Renal pelvis (tissue), 4 donors: ENCODE data around the gene TAOK1. TPM values are rescaled to one million over a fixed set of nuclear protein-coding genes. Genes with fewer than 3 reads are reported as not detected.
A peak's percentile ranks its signal among the peaks of the same experiment; 100 is the strongest.

Source experiments
- DNase-seq: peaks from one replicate; pipeline ENCODE4 v3.0.0-alpha.2; 2013
- polyA plus RNA-seq, 3 donors: library from polyadenylated mRNA; unstranded; fragments of 120-200 nt; gene quantifications; one replicate each; pipeline ENCODE4 v1.2.1, GENCODE V29; 2013; ENCODE audit not compliant: insufficient read length in 3 of 3

The TAOK1 gene
- polyA plus RNA-seq, 3 donors: 44.0 to 51.2 (median 48.5) TPM

DNA sequence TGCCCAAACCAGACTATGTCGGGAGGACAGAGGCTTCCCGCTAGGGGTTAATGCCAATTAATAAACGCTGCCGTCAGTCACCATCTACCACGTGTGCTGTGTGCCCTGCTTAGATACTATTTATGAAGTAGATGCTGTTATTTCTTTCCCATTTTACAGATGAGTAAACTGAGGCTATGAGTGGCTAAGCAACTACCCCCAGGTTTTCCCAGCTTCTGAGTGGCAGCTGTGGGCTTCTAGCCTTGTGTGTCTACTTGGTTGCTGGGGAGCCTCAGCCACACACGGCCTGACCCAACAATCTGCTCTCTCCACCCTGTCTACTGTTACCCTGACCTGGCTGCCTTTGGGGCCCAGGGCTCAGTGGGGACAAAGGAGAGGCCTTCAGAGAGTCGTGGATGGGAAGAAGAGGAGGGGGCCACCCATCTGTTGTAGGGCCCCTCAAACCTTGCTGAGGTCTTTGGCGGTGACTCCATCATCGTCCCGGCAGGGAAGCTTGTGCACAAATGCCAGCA, 192.1 kb downstream of the TAOK1 start:
- no peak for DNase-seq

DNA sequence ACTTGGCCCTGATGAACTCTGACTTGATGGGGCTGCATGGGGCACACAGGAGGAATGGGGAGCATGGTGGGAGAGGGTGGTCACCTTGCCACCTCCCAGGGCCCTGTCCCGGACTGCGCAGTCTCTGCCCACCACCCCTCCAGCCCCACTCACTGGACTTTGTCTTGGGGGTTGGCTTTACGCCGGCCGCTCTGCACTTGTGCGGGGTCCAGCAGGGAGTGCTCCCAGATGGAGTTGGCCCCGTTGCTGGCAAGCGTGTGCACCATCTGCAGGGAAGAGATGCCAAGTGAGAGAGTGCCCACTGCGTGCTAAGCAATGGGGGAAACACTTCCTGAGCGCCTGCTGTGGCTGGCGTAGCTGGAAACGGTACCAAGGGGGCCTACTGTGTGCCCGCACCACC, 192.6 kb downstream of the TAOK1 start:
- no peak for DNase-seq

DNA sequence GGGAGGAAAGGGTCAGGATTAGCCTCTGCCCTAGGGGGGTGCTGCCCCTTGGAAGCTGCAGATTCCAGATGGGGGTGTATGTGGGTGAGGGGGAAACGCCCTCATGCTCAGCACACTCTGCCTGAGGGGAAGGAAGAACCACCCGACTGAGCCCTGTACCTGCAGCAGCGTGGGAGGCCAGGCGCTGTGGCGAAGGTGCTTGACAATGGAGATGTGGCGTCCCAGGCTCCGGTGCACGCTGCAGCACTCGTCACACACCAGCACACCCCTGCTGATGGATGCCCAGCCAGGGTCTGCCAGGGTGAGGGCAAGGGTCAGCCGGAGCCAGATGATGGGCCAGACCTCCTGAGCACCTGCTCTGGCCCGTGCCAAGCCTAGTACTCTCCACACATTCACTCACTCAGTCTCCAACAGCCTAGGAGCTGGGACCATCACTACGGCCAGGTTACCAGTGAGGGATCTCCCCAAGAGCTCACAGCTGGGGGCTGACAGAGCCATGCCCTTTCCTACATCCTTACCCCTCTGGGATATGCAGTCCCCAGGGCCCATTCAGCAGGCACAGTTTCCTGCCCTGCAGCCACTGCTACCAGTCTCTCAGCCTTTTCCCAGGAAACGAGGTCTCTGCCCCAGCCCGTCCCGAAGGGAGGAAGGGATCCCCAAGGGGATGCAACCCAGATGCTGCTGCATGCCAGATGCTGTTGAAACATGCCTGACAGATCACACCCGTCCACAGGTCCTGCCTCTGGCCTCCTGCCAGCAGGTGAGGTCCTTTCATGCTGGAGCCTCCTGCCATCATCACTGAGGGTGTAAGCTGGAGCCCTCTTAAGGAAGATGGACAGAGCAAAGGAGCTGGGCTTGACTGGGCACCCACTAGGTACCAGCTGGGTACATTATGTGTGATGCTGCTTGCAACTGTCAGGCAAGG, 193.4 kb downstream of the TAOK1 start:
- no peak for DNase-seq

DNA sequence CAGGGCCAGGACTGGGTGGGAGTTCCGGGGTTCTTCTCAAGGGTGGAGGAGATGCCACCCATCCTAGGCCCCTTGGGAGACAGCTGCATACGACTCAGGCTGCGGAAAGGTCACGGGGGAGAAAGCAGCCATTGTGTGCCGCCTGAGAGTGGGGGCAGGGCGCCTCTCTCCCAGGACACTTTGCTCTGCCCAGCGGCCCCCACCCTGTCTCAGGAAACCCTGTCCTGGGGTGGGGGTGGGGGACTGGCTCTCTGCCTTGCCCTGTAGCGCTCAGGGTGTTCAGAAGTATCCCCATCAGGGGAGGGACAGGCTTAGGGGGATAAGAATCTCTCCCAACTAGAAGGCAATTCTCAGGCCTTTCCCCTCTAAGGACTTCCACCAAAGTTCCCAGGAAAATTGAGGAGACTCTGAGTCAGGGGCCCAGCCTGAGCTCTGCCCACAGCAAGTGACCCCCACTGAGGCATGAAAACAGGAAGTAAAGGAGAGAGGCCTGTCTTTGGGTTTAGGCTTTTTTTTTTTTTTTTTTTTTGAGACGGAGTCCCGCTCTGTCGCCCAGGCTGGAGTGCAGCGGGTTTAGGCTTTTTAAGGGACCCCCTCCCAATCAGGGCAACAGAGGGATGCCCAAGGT, 194.4 kb downstream of the TAOK1 start:
- no peak for DNase-seq

GRCh38 chr17:29585080-29585751, 195.1 kb downstream of the TAOK1 start:
- no peak for DNase-seq

- DNase-seq: no peak
Observed at GRCh38 chr17:29586676-29587469, 196.7 kb downstream of the TAOK1 start.

DNA sequence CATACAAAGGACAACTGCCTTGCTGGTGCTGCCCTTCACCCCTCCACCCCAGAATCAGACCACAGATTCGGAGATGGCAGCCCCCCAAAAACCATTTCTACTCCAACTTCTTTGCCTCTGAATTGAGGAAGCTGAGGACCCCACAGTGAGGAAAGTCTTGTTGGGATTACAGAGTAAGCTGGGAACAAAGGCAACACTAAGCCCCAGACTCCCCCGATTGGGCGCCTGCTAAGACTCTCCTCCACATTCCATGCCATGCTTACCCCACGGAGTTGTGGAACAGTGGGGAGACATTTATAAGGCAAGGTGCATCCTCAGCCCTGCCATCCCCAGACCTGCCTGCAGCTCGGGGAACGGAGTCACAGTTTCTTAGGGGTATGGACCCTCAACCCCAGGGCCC, 197.4 kb downstream of the TAOK1 start:
- no peak for DNase-seq

- no peak for DNase-seq
Observed at GRCh38 chr17:29588017-29588561, 197.9 kb downstream of the TAOK1 start.

GRCh38 chr17:29588562-29589411, 198.6 kb downstream of the TAOK1 start:
- no peak for DNase-seq

GRCh38 chr17:29589524-29590410, 199.6 kb downstream of the TAOK1 start, which contains the start of gene GIT1:
Gene GIT1, minus strand, starts transcription at chr17:29589648. Its CDS starts 270 bp downstream, at chr17:29589378.
- peak; percentile 89 for DNase-seq

DNA sequence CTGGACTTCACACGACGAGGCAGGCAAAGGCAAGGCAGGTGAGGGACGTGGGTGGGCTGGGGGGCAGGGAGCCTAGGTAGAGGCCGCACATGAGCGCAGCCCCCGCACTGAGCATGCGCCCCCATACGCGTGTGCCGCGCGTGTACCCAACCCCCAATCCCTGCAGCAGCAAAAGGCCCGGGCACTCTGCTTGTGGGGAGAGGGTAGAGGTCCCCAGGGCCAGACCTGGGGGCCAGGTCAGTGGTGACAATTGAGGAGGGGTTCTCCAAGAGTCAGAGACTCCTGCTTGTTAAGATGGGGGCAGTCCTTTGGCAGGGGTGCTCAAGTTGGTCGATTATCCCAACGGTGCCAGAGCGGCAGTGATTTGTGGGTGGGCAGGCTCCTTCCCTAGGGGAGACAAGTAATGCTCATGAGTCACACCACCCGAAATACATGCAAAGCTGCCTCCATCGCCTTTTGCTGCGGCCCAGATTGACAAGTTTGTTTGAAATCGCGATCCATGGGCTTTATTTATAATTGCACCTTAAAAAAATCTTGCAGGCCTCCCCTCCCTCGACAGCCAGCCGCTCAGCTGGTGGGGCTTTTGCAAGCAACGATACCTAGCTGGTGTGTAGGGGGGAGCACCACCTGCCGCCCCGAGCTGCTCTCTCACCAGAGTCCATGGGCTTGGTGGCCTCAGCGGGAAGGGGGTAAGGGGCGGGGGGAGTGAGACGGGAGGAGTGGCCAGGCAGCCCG, 200.4 kb downstream of the TAOK1 start:
- no peak for DNase-seq

GRCh38 chr17:29591146-29591736, 201.1 kb downstream of the TAOK1 start:
- peak; percentile 60 for DNase-seq

- DNase-seq: peak; percentile 92
Observed at GRCh38 chr17:29591737-29592608, 201.8 kb downstream of the TAOK1 start.

DNA sequence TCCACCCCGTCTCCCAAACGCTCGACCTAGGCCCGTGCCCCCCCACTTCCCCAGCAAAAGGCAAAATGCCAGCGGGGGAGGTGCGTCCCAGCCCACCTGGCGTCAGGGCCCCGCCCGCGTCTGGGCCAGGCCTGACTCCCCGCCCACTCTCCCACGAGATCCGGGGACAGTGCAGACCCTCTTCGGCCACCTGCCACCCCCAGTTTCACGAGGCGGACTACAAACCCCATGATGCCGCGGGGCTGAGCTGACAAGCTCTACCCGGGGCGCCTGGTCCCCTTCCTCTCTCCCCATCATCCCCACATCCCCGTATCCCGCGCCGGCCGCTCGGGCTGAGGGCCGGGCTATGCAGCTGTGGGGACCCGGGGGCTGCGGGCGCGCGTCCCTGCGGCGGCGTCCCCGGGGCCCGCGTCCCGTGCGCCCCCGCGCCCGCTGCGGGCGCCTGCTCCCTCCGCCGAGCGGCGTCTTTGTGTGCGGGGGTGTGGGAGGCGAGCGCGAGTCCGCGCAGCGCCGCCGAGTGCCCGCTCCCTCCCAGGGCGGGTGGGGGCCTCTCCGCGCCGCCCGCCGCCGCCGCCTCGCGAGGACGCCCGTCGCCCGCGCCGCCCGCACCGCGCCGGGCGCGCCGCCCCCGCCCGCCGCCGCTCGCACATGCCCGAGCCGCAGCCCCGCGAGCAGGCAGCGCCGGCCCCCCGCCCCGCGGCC, 202.8 kb downstream of the TAOK1 start, which contains the start of gene ANKRD13B:
Gene ANKRD13B, plus strand, starts transcription at position 283 of the 702 bp plus-strand sequence. CDS start 490 bp downstream, outside the sequence.
- DNase-seq: no peak

GRCh38 chr17:29593591-29594518, 203.7 kb downstream of the TAOK1 start:
- DNase-seq: no peak
